GM23248 (cell line): ENCODE results near the gene NACC2.

ENCODE experiments used
- EZH2 ChIP-seq: fragments of 200-600 bp; sonication (generic); IDR thresholded peaks from 2 replicates; pipeline ENCODE4 v1.6.1; 2018; ENCODE audit warnings: antibody characterized with exemption, mild to moderate bottlenecking; ENCODE audit not compliant: insufficient read depth, poor library complexity, severe bottlenecking
- EZH2phosphoT487 ChIP-seq: fragments of 200-600 bp; sonication (generic); IDR thresholded peaks from 2 replicates; pipeline ENCODE4 v1.6.1; 2018; ENCODE audit warnings: antibody characterized with exemption, moderate library complexity, mild to moderate bottlenecking, low read depth; ENCODE audit not compliant: insufficient read depth

- TF ChIP-seq EZH2phosphoT487 (no peak), EZH2 (no peak)
Observed at GRCh38 chr9:136137321-136138265, 42.5 kb upstream of the NACC2 start.
